Measurements from ENCODE around the gene ITPR1.

Gene ITPR1

DNA sequence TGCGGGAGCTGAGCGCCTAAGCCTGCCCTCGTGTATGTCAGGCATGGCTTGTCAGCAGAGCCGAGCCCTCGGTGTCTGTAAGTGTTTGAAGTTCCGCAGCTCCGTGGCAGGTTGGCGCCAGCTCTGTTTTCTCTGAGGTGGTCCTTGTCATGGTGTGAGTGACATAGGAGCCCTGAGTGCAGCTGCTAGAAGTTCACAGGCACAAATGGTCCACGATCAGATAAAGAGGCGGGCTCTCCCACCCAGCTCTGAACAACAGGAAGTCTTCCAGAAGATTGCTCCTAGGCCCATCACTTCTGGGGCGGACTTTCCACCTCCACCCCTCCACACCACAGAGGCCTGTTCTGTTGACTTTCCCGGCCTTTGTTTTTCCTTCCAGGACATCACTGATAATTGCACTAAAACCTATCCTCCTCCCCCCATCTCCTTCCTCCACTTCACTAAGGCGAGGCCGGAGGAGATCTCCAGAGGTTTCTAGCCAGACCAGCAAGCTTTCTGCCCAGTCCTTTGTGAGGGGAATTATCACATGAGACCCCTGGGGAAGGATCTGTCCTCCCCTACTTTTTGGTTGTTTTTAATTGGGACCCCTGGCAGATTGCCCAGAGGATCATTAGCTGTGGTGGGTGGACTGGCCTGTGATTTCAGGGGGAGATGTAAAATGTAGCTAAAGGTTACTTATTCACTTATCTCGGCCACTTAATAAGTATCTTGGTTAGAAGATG lies 19.9 kb downstream of the ITPR1 start:
- H3K4me3 ChIP-seq (ENCODE audit: low read depth, low read length): no peak overlapping the region
- CTCF ChIA-PET: no interaction called here
- POLR2A ChIA-PET: interaction anchor here (1.4 kb wide), 1 partner anchor 20 kb away, joined by 3 read pairs; the partner anchor contains the start of gene ITPR1
- no peaks in the 10 kb centered on the region for H3K36me3 ChIP-seq (ENCODE audit: control insufficient read depth in 2 of 2, insufficient read depth in 1 of 2, low read length in 2 of 2)
- no peaks in the 10 kb centered on the region for H3K9me3 ChIP-seq (ENCODE audit: control insufficient read depth, insufficient read depth, low read depth, low read length)
- no peak overlapping the region for H3K27ac ChIP-seq (ENCODE audit: extremely low read depth, low read depth, low read length)
- H3K4me1 ChIP-seq (ENCODE audit: control insufficient read depth, insufficient read depth, low read length): peaks cover 4% of the 10 kb centered on the region; the same call in 1 of the 2 replicates
- TF ChIP-seq ZNF600 (tag by site-specific recombination; IDR thresholded peaks at IDR 0.05) (peak; percentile 63), ZNF366 (tag by site-specific recombination; conservative IDR thresholded peaks at IDR 0.05) (no peak), ZNF837 (tag by site-specific recombination; IDR thresholded peaks at IDR 0.05) (no peak), ZNF335 (tag by site-specific recombination; conservative IDR thresholded peaks at IDR 0.05) (0 out of 2 replicates have a peak, but pooled peaks have one; percentile 15), HOXC10 (CRISPR knock-in tag; IDR thresholded peaks at IDR 0.05) (no peak), TCF7L2 (IDR thresholded peaks at IDR 0.05; ENCODE audit: borderline replicate concordance, low read depth, low read length) (peak; percentile 95), ZBTB1 (tag by site-specific recombination; IDR thresholded peaks at IDR 0.05) (no peak), FEZF1 (tag by site-specific recombination; IDR thresholded peaks at IDR 0.05) (no peak), ZNF629 (tag by site-specific recombination; IDR thresholded peaks at IDR 0.05) (no peak), SP7 (tag by site-specific recombination; IDR thresholded peaks at IDR 0.05) (no peak), ZNF521 (tag by site-specific recombination; IDR thresholded peaks at IDR 0.05) (no peak), ZNF221 (tag by site-specific recombination; IDR thresholded peaks at IDR 0.05; ENCODE audit: borderline replicate concordance) (no peak), ZNF610 (tag by site-specific recombination; IDR thresholded peaks at IDR 0.05; ENCODE audit: borderline replicate concordance) (no peak), GFI1B (tag by site-specific recombination; IDR thresholded peaks at IDR 0.05) (no peak), TRIM28 (IDR thresholded peaks at IDR 0.05; ENCODE audit: borderline replicate concordance, low read length) (peak; percentile 49; the same call in 1 of the 2 replicates)
- TF ChIP-seq, protein P1, sequence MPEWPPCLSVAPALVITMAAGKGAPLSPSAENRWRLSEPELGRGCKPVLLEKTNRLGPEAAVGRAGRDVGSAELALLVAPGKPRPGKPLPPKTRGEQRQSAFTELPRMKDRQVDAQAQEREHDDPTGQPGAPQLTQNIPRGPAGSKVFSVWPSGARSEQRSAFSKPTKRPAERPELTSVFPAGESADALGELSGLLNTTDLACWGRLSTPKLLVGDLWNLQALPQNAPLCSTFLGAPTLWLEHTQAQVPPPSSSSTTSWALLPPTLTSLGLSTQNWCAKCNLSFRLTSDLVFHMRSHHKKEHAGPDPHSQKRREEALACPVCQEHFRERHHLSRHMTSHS (tag by site-specific recombination; IDR thresholded peaks at IDR 0.05): no peak
- TF ChIP-seq, protein P2, sequence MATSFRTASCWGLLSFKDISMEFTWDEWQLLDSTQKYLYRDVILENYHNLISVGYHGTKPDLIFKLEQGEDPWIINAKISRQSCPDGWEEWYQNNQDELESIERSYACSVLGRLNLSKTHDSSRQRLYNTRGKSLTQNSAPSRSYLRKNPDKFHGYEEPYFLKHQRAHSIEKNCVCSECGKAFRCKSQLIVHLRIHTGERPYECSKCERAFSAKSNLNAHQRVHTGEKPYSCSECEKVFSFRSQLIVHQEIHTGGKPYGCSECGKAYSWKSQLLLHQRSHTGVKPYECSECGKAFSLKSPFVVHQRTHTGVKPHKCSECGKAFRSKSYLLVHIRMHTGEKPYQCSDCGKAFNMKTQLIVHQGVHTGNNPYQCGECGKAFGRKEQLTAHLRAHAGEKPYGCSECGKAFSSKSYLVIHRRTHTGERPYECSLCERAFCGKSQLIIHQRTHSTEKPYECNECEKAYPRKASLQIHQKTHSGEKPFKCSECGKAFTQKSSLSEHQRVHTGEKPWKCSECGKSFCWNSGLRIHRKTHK (tag by site-specific recombination; IDR thresholded peaks at IDR 0.05): no peak
- TF ChIP-seq, protein P3, sequence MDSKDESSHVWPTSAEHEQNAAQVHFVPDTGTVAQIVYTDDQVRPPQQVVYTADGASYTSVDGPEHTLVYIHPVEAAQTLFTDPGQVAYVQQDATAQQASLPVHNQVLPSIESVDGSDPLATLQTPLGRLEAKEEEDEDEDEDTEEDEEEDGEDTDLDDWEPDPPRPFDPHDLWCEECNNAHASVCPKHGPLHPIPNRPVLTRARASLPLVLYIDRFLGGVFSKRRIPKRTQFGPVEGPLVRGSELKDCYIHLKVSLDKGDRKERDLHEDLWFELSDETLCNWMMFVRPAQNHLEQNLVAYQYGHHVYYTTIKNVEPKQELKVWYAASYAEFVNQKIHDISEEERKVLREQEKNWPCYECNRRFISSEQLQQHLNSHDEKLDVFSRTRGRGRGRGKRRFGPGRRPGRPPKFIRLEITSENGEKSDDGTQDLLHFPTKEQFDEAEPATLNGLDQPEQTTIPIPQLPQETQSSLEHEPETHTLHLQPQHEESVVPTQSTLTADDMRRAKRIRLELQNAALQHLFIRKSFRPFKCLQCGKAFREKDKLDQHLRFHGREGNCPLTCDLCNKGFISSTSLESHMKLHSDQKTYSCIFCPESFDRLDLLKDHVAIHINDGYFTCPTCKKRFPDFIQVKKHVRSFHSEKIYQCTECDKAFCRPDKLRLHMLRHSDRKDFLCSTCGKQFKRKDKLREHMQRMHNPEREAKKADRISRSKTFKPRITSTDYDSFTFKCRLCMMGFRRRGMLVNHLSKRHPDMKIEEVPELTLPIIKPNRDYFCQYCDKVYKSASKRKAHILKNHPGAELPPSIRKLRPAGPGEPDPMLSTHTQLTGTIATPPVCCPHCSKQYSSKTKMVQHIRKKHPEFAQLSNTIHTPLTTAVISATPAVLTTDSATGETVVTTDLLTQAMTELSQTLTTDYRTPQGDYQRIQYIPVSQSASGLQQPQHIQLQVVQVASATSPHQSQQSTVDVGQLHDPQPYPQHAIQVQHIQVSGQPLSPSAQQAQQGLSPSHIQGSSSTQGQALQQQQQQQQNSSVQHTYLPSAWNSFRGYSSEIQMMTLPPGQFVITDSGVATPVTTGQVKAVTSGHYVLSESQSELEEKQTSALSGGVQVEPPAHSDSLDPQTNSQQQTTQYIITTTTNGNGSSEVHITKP (tag by site-specific recombination; IDR thresholded peaks at IDR 0.05): peak; percentile 93
- TF ChIP-seq, protein P4, sequence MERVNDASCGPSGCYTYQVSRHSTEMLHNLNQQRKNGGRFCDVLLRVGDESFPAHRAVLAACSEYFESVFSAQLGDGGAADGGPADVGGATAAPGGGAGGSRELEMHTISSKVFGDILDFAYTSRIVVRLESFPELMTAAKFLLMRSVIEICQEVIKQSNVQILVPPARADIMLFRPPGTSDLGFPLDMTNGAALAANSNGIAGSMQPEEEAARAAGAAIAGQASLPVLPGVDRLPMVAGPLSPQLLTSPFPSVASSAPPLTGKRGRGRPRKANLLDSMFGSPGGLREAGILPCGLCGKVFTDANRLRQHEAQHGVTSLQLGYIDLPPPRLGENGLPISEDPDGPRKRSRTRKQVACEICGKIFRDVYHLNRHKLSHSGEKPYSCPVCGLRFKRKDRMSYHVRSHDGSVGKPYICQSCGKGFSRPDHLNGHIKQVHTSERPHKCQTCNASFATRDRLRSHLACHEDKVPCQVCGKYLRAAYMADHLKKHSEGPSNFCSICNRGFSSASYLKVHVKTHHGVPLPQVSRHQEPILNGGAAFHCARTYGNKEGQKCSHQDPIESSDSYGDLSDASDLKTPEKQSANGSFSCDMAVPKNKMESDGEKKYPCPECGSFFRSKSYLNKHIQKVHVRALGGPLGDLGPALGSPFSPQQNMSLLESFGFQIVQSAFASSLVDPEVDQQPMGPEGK (tag by site-specific recombination; IDR thresholded peaks at IDR 0.05): 0 out of 2 replicates have a peak, but pooled peaks have one; percentile 23
- TF ChIP-seq, protein P5, sequence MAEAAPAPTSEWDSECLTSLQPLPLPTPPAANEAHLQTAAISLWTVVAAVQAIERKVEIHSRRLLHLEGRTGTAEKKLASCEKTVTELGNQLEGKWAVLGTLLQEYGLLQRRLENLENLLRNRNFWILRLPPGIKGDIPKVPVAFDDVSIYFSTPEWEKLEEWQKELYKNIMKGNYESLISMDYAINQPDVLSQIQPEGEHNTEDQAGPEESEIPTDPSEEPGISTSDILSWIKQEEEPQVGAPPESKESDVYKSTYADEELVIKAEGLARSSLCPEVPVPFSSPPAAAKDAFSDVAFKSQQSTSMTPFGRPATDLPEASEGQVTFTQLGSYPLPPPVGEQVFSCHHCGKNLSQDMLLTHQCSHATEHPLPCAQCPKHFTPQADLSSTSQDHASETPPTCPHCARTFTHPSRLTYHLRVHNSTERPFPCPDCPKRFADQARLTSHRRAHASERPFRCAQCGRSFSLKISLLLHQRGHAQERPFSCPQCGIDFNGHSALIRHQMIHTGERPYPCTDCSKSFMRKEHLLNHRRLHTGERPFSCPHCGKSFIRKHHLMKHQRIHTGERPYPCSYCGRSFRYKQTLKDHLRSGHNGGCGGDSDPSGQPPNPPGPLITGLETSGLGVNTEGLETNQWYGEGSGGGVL (tag by site-specific recombination; IDR thresholded peaks at IDR 0.05): peak; percentile 58
- TF ChIP-seq, protein P6, sequence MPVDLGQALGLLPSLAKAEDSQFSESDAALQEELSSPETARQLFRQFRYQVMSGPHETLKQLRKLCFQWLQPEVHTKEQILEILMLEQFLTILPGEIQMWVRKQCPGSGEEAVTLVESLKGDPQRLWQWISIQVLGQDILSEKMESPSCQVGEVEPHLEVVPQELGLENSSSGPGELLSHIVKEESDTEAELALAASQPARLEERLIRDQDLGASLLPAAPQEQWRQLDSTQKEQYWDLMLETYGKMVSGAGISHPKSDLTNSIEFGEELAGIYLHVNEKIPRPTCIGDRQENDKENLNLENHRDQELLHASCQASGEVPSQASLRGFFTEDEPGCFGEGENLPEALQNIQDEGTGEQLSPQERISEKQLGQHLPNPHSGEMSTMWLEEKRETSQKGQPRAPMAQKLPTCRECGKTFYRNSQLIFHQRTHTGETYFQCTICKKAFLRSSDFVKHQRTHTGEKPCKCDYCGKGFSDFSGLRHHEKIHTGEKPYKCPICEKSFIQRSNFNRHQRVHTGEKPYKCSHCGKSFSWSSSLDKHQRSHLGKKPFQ (tag by site-specific recombination; IDR thresholded peaks at IDR 0.05): no peak
- TF ChIP-seq, protein P7, sequence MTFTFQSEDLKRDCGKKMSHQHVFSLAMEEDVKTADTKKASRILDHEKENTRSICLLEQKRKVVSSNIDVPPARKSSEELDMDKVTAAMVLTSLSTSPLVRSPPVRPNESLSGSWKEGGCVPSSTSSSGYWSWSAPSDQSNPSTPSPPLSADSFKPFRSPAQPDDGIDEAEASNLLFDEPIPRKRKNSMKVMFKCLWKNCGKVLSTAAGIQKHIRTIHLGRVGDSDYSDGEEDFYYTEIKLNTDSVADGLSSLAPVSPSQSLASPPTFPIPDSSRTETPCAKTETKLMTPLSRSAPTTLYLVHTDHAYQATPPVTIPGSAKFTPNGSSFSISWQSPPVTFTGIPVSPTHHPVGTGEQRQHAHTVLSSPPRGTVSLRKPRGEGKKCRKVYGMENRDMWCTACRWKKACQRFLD (tag by site-specific recombination; IDR thresholded peaks at IDR 0.05): no peak
- TF ChIP-seq, protein P8, sequence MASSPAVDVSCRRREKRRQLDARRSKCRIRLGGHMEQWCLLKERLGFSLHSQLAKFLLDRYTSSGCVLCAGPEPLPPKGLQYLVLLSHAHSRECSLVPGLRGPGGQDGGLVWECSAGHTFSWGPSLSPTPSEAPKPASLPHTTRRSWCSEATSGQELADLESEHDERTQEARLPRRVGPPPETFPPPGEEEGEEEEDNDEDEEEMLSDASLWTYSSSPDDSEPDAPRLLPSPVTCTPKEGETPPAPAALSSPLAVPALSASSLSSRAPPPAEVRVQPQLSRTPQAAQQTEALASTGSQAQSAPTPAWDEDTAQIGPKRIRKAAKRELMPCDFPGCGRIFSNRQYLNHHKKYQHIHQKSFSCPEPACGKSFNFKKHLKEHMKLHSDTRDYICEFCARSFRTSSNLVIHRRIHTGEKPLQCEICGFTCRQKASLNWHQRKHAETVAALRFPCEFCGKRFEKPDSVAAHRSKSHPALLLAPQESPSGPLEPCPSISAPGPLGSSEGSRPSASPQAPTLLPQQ (tag by site-specific recombination; IDR thresholded peaks at IDR 0.05): no peak

Measured in HEK293 (cell line).